Fibroblast of the aortic adventitia (primary cell): ENCODE data around the gene ELK3. TPM values are rescaled to one million over a fixed set of nuclear protein-coding genes. Genes with fewer than 3 reads are reported as not detected.

ENCODE experiments used
- DNase-seq: peaks from one replicate; pipeline ENCODE4 v3.0.0-alpha.2; 2010; ENCODE audit warnings: low read depth
- H3K4me3 ChIP-seq: 2 replicates; pipeline ENCODE4 v1.5.1; 2011; ENCODE audit warnings: low read depth, mild to moderate bottlenecking, control low read depth, low read length, moderate library complexity
- CTCF ChIP-seq: IDR thresholded peaks from 2 replicates; pipeline ENCODE4 v1.5.1; 2011; ENCODE audit warnings: mild to moderate bottlenecking, low read length, control low read depth, inconsistent platforms; ENCODE audit not compliant: insufficient read depth
- total RNA-seq: library from RNA; depleted of rRNA; stranded (reverse); fragments of >200 nt; gene quantifications from 2 replicates; pipeline ENCODE4 v1.2.3, GENCODE V29; 2012; ENCODE audit warnings: low replicate concordance

ELK3 gene
- total RNA-seq, 1 donor = 75.0 TPM

- no peak for TF ChIP-seq CTCF
- no peak overlapping the region for H3K4me3 ChIP-seq
- peak; percentile 57 for DNase-seq
These were observed 31.1 kb downstream of the ELK3 start for GRCh38 chr12:96225044-96225855.

GRCh38 chr12:96225994-96226399 is 31.8 kb downstream of the ELK3 start:
- H3K4me3 ChIP-seq = no peak overlapping the region
- TF ChIP-seq CTCF = no peak
- no peak for DNase-seq

- TF ChIP-seq CTCF = no peak
- H3K4me3 ChIP-seq = no peak overlapping the region
- no peak for DNase-seq
These were observed 32.2 kb downstream of the ELK3 start for GRCh38 chr12:96226401-96226800.

GRCh38 chr12:96226801-96227348 is 32.7 kb downstream of the ELK3 start:
- no peak overlapping the region for H3K4me3 ChIP-seq
- DNase-seq = no peak
- no peak for TF ChIP-seq CTCF

- DNase-seq = no peak
- TF ChIP-seq CTCF = no peak
- H3K4me3 ChIP-seq = no peak overlapping the region
These were observed 33.4 kb downstream of the ELK3 start for GRCh38 chr12:96227365-96228106.

GRCh38 chr12:96228566-96229248 is 34.5 kb downstream of the ELK3 start:
- DNase-seq = no peak
- TF ChIP-seq CTCF = no peak
- H3K4me3 ChIP-seq = no peak overlapping the region
